Left cardiac atrium (tissue), 4 donors: ENCODE results near the gene GRAMD1B. TPM values are rescaled to one million over a fixed set of nuclear protein-coding genes. Genes with fewer than 3 reads are reported as not detected.
"Not testable (repeated sequence)": the region's sequence is repeated elsewhere in the genome, so short reads cannot be mapped to it uniquely, and the experiment has no call there.

Source experiments
- ATAC-seq, 2 donors: fragments of 200-7000 bp; cut with Tn5 transposase; one replicate each; pipeline ENCODE4 v1.9.1; 2020; ENCODE audit warnings: mild to moderate bottlenecking in 2 of 2, moderate library complexity in 2 of 2
- DNase-seq: peaks from one replicate; pipeline ENCODE4 v3.0.0-alpha.2; 2020
- intact Hi-C, 2 donors: fragments of 100-400 bp; cut with DNase I; formaldehyde crosslinking; loops; one replicate each; pipeline versions ENCODE4 v1.14.1 to v1.15.1; 2022 to 2023
- total RNA-seq, 2 donors: library from RNA; stranded (reverse); fragmentation: NEBNext Ultra II Directional; extraction: Animal tissue kit (Norgen Biotek cat#: 25700); gene quantifications; one replicate each; pipeline ENCODE4 v1.2.1, GENCODE V29; 2021
- donor health status: DM: no; HTN: yes; CAD: no.
- donor health status: DM: no; HTN: yes; CAD: no; lungs with severe emphysema.
- donor health status: DM: yes; HTN: yes; CAD: no.
- donor health status: Dilated cardiomyopathy.

Gene GRAMD1B
- total RNA-seq, 2 donors from 2014 or later: 2.8 to 3.1 TPM

- intact Hi-C loops: no loop called here
- DNase-seq (no peak), ATAC-seq (no peak)
These were observed 57.2 kb downstream of the GRAMD1B start for GRCh38 chr11:123487157-123487744.

- no peak for ATAC-seq
- no peak for DNase-seq
- intact Hi-C loops: no loop called here
These were observed 60.5 kb downstream of the GRAMD1B start for GRCh38 chr11:123490527-123490926.

- intact Hi-C loops: no loop called here
- no peak for ATAC-seq
- DNase-seq: no peak
These were observed 61.2 kb downstream of the GRAMD1B start for GRCh38 chr11:123491241-123491640.

GRCh38 chr11:123493349-123494063 lies 63.4 kb downstream of the GRAMD1B start:
- intact Hi-C loops: no loop called here
- no peak for ATAC-seq
- no peak for DNase-seq

GRCh38 chr11:123494195-123495050 lies 64.4 kb downstream of the GRAMD1B start:
- intact Hi-C loops: no loop called here
- ATAC-seq (no peak), DNase-seq (no peak)

- intact Hi-C loops: no loop called here
- DNase-seq (no peak), ATAC-seq (no peak)
These were observed 74.3 kb downstream of the GRAMD1B start for GRCh38 chr11:123504401-123504800.

- no peak for DNase-seq
- ATAC-seq: no peak
- intact Hi-C loops: no loop called here
These were observed 75.7 kb downstream of the GRAMD1B start for GRCh38 chr11:123505546-123506299.

GRCh38 chr11:123507043-123507442 lies 77.0 kb downstream of the GRAMD1B start:
- ATAC-seq: no peak
- intact Hi-C loops: no loop called here
- DNase-seq: no peak

- ATAC-seq (peak; percentile 17 to 59), DNase-seq (no peak)
- intact Hi-C loops: loop anchor here (5.0 kb wide), 3 partner anchors 42 to 67 kb away; no protein-coding TSS in a partner anchor
These were observed 79.9 kb downstream of the GRAMD1B start for GRCh38 chr11:123509737-123510578.

- DNase-seq (no peak), ATAC-seq (no peak)
These were observed 80.5 kb downstream of the GRAMD1B start for GRCh38 chr11:123510579-123510905.

GRCh38 chr11:123511037-123511870 lies 81.2 kb downstream of the GRAMD1B start:
- peak; percentile 90 to 98 for ATAC-seq
- intact Hi-C loops: loop anchor here (5.0 kb wide), 3 partner anchors 41 to 66 kb away; no protein-coding TSS in a partner anchor

More at GRCh38 chr11:123510579-123510905, 80.5 kb downstream of the GRAMD1B start:
- intact Hi-C loops: loop anchor here (5.0 kb wide), 3 partner anchors 42 to 67 kb away; no protein-coding TSS in a partner anchor

GRCh38 chr11:123513309-123513708 lies 83.2 kb downstream of the GRAMD1B start:
- ATAC-seq, DNase-seq: not testable (repeated sequence)
- intact Hi-C loops: loop anchor here (5.0 kb wide), 3 partner anchors 39 to 64 kb away; no protein-coding TSS in a partner anchor

More at GRCh38 chr11:123511037-123511870, 81.2 kb downstream of the GRAMD1B start:
- peak; percentile 86 for DNase-seq

- intact Hi-C loops: no loop called here
- DNase-seq (no peak), ATAC-seq (no peak)
These were observed 86.2 kb downstream of the GRAMD1B start for GRCh38 chr11:123516238-123516637.

GRCh38 chr11:123517559-123518364 lies 87.7 kb downstream of the GRAMD1B start:
- no peak for ATAC-seq
- intact Hi-C loops: no loop called here

GRCh38 chr11:123518496-123519054 lies 88.5 kb downstream of the GRAMD1B start:
- ATAC-seq: no peak
- DNase-seq: no peak
- intact Hi-C loops: no loop called here

More at GRCh38 chr11:123517559-123518364, 87.7 kb downstream of the GRAMD1B start:
- DNase-seq: no peak
